ENCODE measurements around the gene BAZ1B.
A peak's percentile ranks its signal among the peaks of the same experiment; 100 is the strongest.

The BAZ1B gene

DNA sequence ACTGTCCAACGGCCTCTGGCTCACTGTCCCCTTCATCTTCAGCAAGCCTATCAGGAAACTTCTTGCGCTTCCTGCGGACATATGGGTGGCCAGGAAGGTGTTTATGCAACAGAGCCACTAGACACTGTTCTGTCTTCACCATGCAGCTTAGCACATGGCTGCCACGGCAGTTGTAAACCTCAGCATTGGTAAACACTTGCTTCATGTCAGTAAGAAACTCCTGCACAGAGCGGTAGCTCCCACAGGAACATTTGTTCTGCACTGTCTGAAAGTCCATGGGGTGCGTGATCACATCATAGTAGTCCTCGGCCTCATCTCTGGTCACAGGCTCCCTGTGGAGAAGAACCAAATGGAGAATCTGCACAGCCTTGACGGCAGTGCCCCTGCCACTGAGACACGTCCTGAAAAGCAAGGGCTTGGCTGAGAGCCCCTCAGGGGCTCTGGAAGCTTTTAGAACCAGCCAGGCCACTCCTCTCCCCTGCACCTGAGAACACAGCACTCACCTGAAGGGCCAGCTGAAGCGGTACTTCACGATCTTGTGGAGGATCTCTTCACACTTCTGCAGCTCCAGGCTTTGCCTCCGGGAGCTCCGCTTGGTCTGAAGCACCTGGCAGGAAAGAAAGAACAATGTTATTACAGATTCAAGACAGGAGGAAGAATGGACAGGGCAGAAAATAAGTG, 79.7 kb downstream of the BAZ1B start:
- no peak overlapping the region for H3K9ac ChIP-seq (ENCODE audit: low read length)
- peaks cover 81% of the 10 kb centered on the region for H3K36me3 ChIP-seq (ENCODE audit: control insufficient read depth, insufficient read depth, low read length, severe bottlenecking)
- H3K9me3 ChIP-seq (ENCODE audit: control insufficient read depth, low read length): no peaks in the 10 kb centered on the region
- no peaks in the 10 kb centered on the region for H3K27me3 ChIP-seq (replicated peaks; ENCODE audit: control insufficient read depth, insufficient read depth, low read length)
- peaks cover 5% of the 10 kb centered on the region for H3K4me1 ChIP-seq (ENCODE audit: control insufficient read depth, insufficient read depth, low read length)
- no peak overlapping the region for H3K4me3 ChIP-seq (ENCODE audit: low read length)
- no peak for DNase-seq (ENCODE audit: low read depth)

DNA sequence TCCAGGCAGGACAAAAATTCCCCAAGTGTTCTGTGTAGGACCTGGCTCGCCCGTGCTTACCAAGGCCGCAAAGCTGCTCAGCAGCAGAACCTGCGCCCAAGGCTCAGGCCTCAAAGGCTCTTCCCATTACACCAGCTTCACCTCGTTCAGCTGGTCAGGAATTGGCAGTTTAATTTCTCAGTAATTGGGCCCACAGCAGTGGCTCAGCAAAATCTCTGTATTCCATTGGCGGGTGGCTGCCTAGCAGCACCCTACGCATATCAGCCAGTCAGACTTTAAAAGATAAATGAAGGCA, 82.7 kb downstream of the BAZ1B start:
- Histone ChIP-seq H3K9me3 (ENCODE audit: control insufficient read depth, low read length) (peaks cover 1% of the 10 kb centered on the region), H3K9ac (ENCODE audit: low read length) (no peak overlapping the region), H3K27me3 (replicated peaks; ENCODE audit: control insufficient read depth, insufficient read depth, low read length) (no peaks in the 10 kb centered on the region), H3K4me3 (ENCODE audit: low read length) (no peak overlapping the region), H3K36me3 (ENCODE audit: control insufficient read depth, insufficient read depth, low read length, severe bottlenecking) (peaks cover 53% of the 10 kb centered on the region), H3K4me1 (ENCODE audit: control insufficient read depth, insufficient read depth, low read length) (no peaks in the 10 kb centered on the region)
- no peak for DNase-seq (ENCODE audit: low read depth)

DNA sequence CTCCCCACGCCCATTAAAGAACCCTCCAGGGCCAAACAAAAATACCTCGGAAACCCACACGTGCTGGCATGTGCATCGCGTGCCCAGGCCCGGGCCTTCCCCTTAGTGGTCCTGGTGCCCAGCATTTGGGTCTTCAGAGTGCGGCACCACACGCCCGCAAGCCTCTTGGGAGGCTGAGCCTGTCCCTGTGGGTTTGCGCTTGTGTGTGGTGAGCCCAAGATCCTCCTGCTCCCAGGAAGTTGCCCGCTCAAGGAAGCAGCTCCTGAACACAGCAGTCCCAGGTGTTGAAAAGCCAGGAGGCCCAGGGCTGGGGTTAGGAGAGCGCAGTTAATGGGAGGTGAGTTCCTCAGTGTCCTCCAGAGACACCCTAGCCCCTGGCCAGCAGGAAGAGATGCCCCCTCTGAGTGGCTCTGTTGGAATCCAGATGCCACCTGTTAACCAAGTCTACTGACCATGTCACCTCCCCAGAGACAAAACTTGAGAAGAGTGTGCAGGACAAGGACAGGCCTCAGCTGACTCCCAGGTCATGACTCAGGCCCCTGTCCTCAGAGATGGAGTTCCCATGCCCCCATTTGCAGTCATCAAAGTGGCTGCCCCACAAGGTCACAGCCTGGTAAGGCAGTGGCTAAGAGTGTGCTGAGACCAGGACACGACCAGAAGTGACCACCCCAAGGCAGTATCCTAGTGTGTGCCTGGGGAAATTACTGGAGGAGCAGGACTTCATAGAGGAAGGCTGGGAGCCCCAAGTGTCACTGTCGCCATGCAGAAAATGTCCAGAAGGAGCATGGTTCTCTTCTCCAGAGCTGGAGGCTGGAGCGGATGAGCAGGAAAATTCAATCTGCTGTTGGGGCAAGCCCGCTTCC, 83.3 kb downstream of the BAZ1B start:
- Histone ChIP-seq H3K4me1 (ENCODE audit: control insufficient read depth, insufficient read depth, low read length) (no peaks in the 10 kb centered on the region), H3K9me3 (ENCODE audit: control insufficient read depth, low read length) (peaks cover 5% of the 10 kb centered on the region), H3K36me3 (ENCODE audit: control insufficient read depth, insufficient read depth, low read length, severe bottlenecking) (peaks cover 47% of the 10 kb centered on the region), H3K4me3 (ENCODE audit: low read length) (no peak overlapping the region), H3K27me3 (replicated peaks; ENCODE audit: control insufficient read depth, insufficient read depth, low read length) (no peaks in the 10 kb centered on the region), H3K9ac (ENCODE audit: low read length) (no peak overlapping the region)
- DNase-seq (ENCODE audit: low read depth): no peak

DNA sequence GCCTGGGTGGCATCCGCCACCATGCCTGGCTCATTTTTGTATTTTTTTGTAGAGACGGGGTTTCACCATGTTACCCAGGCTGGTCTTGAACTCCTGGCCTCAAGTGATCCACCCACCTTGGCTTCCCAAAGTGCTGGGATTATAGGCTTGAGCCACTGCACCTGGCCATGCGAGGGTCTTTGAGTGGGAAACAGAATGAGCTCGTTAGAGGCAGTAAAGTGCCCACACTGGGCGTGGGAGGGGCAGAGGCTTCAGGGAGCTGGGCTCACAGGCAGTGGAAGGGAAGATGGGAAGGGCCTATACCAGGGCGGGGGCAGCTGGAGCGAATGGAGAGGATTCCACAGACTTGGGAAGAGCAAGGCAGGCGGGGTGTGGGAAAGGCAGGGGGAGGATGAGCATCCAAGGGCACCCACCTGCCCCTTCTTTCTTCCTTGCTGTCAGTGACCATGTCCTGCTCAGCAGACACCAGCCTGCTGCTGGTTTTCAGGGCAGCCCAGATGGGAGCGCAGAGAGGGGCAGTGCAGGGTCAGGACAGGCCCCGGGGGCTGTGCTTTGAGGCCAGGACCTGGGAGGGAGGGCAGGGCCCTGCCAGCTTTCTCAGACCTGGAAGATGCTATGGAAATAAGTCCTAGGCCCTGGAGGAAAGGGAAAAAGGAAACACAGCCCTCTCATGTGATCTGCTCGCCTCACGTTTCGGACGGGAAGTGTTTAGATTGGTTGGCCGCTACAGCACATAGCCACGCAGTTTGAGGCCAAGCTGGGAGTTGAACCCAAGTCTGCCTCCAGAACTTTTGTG, 84.3 kb downstream of the BAZ1B start:
- H3K4me1 ChIP-seq (ENCODE audit: control insufficient read depth, insufficient read depth, low read length): no peaks in the 10 kb centered on the region
- H3K27me3 ChIP-seq (replicated peaks; ENCODE audit: control insufficient read depth, insufficient read depth, low read length): no peaks in the 10 kb centered on the region
- H3K4me3 ChIP-seq (ENCODE audit: low read length): no peak overlapping the region
- peaks cover 37% of the 10 kb centered on the region for H3K36me3 ChIP-seq (ENCODE audit: control insufficient read depth, insufficient read depth, low read length, severe bottlenecking)
- no peak for DNase-seq (ENCODE audit: low read depth)
- H3K9me3 ChIP-seq (ENCODE audit: control insufficient read depth, low read length): peaks cover 5% of the 10 kb centered on the region
- H3K9ac ChIP-seq (ENCODE audit: low read length): no peak overlapping the region

DNA sequence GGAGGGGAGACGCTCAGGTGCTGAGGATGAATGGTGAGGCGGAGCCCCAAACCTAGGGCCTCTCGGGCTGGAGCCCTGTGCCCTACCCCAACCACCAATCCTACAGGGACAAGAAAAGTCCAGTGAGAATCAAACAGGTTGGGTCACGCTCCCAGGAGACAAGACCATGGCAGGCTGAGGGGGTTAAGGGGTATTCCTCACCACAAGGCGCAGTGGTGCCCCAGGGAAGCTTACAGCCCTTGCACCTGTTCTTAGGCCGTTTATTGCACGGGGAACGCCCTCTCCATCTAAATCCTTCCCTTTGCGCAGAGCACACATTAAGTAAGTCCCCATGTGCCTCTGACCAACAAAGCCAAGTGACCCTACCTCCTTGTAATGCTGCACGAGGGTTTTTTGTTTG, 85.0 kb downstream of the BAZ1B start:
- H3K4me3 ChIP-seq (ENCODE audit: low read length): no peak overlapping the region
- peaks cover 5% of the 10 kb centered on the region for H3K9me3 ChIP-seq (ENCODE audit: control insufficient read depth, low read length)
- H3K4me1 ChIP-seq (ENCODE audit: control insufficient read depth, insufficient read depth, low read length): no peaks in the 10 kb centered on the region
- H3K9ac ChIP-seq (ENCODE audit: low read length): no peak overlapping the region
- H3K27me3 ChIP-seq (replicated peaks; ENCODE audit: control insufficient read depth, insufficient read depth, low read length): no peaks in the 10 kb centered on the region
- no peak for DNase-seq (ENCODE audit: low read depth)
- H3K36me3 ChIP-seq (ENCODE audit: control insufficient read depth, insufficient read depth, low read length, severe bottlenecking): peaks cover 30% of the 10 kb centered on the region

DNA sequence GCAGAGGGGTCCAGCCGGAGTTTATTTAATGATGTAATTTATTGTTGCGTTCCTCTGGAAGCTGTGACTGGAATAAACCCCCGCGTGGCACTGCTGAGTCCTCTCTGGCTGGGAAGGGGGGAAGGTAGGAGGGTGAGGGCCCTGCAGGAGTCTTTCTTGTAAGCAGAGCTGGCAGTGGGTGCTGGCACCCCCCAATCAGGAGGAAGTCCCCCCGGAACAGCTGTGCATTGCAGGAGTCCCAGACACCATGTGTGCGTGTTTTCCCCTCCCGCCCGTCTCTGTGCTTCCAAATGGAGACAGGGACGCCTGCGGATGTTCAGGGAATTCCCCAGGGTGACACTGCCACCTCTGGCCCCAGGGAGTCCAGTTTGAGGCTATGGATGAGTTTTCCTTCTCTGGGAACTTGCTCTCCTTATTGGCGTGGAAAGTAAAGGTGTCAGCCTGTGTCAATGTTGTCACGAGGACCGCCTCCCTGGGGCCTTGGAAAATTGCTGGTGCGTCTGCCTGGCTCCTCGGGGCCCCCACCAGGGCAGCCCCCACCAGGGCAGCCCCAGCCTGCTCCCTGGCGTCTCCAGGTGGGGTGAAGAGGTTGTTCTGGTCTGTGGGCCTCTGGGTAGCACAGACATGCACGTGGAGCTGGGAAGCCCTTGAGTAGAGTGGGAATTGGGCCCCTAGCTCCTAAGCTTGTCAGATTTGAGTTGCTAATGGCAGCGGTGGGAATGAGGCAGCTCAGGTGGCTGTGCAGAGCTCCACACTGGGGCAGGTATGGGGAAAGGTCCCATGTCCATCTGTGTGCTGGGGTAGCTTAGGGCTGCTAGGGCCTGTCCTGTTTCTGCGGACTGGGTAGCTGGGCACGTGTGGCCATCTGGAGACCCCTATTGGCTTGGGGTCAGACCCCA, 85.8 kb downstream of the BAZ1B start:
- DNase-seq (ENCODE audit: low read depth): no peak
- Histone ChIP-seq H3K36me3 (ENCODE audit: control insufficient read depth, insufficient read depth, low read length, severe bottlenecking) (peaks cover 23% of the 10 kb centered on the region), H3K9me3 (ENCODE audit: control insufficient read depth, low read length) (peaks cover 5% of the 10 kb centered on the region), H3K27me3 (replicated peaks; ENCODE audit: control insufficient read depth, insufficient read depth, low read length) (no peaks in the 10 kb centered on the region), H3K9ac (ENCODE audit: low read length) (no peak overlapping the region), H3K4me1 (ENCODE audit: control insufficient read depth, insufficient read depth, low read length) (no peaks in the 10 kb centered on the region), H3K4me3 (ENCODE audit: low read length) (no peak overlapping the region)

DNA sequence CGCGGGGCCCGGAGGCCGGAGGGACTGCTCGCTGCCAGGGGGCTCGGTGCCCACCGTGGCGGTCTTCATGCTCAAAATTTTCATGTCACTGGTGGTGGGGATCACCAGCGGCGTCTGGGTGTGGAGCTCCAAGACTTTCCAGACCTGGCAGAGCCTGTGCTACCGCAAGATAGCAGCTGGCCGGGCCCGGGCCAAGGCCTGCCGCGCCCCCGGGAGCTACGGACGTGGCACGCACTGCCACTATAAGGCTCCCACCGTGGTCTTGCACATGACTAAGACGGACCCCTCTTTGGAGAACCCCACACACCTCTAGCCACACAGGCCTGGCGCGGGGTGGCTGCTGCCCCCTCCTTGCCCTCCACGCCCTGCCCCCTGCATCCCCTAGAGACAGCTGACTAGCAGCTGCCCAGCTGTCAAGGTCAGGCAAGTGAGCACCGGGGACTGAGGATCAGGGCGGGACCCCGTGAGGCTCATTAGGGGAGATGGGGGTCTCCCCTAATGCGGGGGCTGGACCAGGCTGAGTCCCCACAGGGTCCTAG, 86.6 kb downstream of the BAZ1B start:
- Histone ChIP-seq H3K36me3 (ENCODE audit: control insufficient read depth, insufficient read depth, low read length, severe bottlenecking) (peaks cover 15% of the 10 kb centered on the region), H3K4me3 (ENCODE audit: low read length) (no peak overlapping the region), H3K9ac (ENCODE audit: low read length) (no peak overlapping the region), H3K27me3 (replicated peaks; ENCODE audit: control insufficient read depth, insufficient read depth, low read length) (no peaks in the 10 kb centered on the region), H3K9me3 (ENCODE audit: control insufficient read depth, low read length) (peaks cover 5% of the 10 kb centered on the region), H3K4me1 (ENCODE audit: control insufficient read depth, insufficient read depth, low read length) (no peaks in the 10 kb centered on the region)
- DNase-seq (ENCODE audit: low read depth): no peak

DNA sequence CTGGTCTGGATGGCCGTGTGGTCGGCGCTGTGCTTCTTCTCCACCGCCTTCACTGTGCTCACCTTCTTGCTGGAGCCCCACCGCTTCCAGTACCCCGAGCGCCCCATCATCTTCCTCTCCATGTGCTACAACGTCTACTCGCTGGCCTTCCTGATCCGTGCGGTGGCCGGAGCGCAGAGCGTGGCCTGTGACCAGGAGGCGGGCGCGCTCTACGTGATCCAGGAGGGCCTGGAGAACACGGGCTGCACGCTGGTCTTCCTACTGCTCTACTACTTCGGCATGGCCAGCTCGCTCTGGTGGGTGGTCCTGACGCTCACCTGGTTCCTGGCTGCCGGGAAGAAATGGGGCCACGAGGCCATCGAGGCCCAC, 87.4 kb downstream of the BAZ1B start:
- H3K4me1 ChIP-seq (ENCODE audit: control insufficient read depth, insufficient read depth, low read length): no peaks in the 10 kb centered on the region
- peaks cover 7% of the 10 kb centered on the region for H3K36me3 ChIP-seq (ENCODE audit: control insufficient read depth, insufficient read depth, low read length, severe bottlenecking)
- DNase-seq (ENCODE audit: low read depth): no peak
- no peak overlapping the region for H3K9ac ChIP-seq (ENCODE audit: low read length)
- peaks cover under 1% of the 10 kb centered on the region for H3K27me3 ChIP-seq (replicated peaks; ENCODE audit: control insufficient read depth, insufficient read depth, low read length)
- H3K9me3 ChIP-seq (ENCODE audit: control insufficient read depth, low read length): peaks cover 5% of the 10 kb centered on the region
- H3K4me3 ChIP-seq (ENCODE audit: low read length): no peak overlapping the region

DNA sequence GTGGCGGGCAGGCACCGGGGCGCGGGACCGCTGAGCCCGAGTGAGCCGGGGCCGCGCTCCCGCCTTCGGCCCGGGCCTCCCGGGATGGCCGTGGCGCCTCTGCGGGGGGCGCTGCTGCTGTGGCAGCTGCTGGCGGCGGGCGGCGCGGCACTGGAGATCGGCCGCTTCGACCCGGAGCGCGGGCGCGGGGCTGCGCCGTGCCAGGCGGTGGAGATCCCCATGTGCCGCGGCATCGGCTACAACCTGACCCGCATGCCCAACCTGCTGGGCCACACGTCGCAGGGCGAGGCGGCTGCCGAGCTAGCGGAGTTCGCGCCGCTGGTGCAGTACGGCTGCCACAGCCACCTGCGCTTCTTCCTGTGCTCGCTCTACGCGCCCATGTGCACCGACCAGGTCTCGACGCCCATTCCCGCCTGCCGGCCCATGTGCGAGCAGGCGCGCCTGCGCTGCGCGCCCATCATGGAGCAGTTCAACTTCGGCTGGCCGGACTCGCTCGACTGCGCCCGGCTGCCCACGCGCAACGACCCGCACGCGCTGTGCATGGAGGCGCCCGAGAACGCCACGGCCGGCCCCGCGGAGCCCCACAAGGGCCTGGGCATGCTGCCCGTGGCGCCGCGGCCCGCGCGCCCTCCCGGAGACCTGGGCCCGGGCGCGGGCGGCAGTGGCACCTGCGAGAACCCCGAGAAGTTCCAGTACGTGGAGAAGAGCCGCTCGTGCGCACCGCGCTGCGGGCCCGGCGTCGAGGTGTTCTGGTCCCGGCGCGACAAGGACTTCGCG, 88.0 kb downstream of the BAZ1B start:
- Histone ChIP-seq H3K9ac (ENCODE audit: low read length) (peak overlapping the region; percentile 63), H3K27me3 (replicated peaks; ENCODE audit: control insufficient read depth, insufficient read depth, low read length) (peaks cover 6% of the 10 kb centered on the region), H3K4me3 (ENCODE audit: low read length) (peak overlapping the region; percentile 69), H3K4me1 (ENCODE audit: control insufficient read depth, insufficient read depth, low read length) (no peaks in the 10 kb centered on the region), H3K9me3 (ENCODE audit: control insufficient read depth, low read length) (peaks cover 5% of the 10 kb centered on the region), H3K36me3 (ENCODE audit: control insufficient read depth, insufficient read depth, low read length, severe bottlenecking) (peaks cover 1% of the 10 kb centered on the region)
- no peak for DNase-seq (ENCODE audit: low read depth)

DNA sequence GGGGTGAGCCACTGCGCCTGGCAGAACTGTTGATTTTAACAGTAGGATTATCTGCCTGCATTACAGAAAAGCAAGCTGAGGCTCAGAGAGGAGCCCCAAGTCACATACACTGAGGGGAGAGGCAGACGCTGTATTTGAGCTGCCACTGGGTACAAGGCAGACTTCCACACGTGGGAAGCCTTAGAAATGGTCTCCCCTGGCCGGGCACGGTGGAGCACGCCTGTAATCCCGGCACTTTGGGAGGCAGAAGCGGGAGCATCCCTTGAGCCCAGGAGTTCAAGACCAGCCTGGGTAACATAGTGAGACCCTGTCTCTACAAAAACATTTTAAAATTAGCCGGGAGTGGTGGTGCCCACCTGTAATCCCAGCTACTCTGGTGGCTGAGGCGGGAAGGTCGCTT, 89.4 kb downstream of the BAZ1B start:
- Histone ChIP-seq H3K4me1 (ENCODE audit: control insufficient read depth, insufficient read depth, low read length) (no peaks in the 10 kb centered on the region), H3K9me3 (ENCODE audit: control insufficient read depth, low read length) (peaks cover 5% of the 10 kb centered on the region), H3K9ac (ENCODE audit: low read length) (no peak overlapping the region), H3K27me3 (replicated peaks; ENCODE audit: control insufficient read depth, insufficient read depth, low read length) (peaks cover 21% of the 10 kb centered on the region), H3K36me3 (ENCODE audit: control insufficient read depth, insufficient read depth, low read length, severe bottlenecking) (no peaks in the 10 kb centered on the region), H3K4me3 (ENCODE audit: low read length) (no peak overlapping the region)
- DNase-seq (ENCODE audit: low read depth): no peak
